Measurements from ENCODE around the gene GFOD2. TPM values are rescaled to one million over a fixed set of nuclear protein-coding genes. Genes with fewer than 3 reads are reported as not detected.

Gene GFOD2
- polyA plus RNA-seq, 3 donors = 23.6 to 26.2 (median 24.6) TPM

GRCh38 chr16:67673712-67674580, 45.2 kb downstream of the GFOD2 start:
- no peak for DNase-seq

GRCh38 chr16:67672739-67673662, 46.1 kb downstream of the GFOD2 start:
- DNase-seq = no peak

DNA sequence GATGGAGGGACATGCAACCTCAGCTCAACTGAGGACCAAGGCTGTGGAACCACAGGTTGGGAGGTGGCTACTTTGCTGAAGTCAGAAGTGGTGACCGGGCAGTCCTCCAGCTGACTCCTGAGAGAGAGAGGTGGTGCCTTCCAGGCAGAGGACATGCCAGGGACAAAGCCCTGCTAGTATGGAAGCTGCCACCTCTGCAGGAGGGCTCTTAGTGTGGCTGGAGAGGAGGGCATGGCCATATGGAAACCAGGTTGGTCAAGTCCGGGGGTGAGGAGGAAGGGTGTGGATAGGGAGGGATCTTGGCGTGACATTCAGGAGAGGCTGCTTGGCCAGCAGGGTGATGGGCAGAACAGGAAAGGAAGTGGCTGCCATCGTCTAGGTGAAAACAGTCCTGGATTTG, 46.8 kb downstream of the GFOD2 start:
- DNase-seq = no peak

- no peak for DNase-seq
These were observed 49.5 kb downstream of the GFOD2 start for GRCh38 chr16:67669499-67670101.

DNA sequence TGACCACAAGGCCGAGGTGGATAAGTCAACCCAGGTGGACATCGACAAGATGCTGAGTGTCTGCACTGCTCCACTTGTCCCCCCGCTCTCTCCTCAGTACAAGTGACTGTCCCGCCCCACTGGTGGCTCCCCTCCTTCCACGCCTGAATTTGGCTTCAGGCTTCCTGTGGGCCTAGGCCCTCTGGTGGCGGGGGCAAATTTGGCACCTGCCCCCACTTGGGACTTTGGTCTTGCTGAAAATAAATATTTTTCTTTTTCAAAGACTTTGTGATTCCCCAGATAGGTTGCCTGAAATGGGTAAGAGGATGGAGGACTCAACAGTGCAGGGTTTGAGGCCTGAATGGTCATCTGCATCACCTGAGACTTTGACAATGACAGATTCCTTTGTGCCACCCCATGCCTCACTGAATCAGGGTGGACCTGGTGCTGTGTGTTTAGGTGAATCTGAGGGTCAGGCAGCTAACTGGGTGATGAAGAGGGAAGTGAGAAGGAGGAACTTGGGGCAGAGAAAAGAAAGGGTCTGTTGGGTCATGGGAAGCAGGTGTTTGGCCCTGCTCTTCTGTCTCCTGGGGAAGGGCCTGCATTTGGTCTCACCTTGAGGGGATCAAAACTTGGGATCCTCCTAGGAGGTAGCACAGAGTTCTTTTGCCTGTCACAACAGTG, 50.5 kb downstream of the GFOD2 start:
- DNase-seq = no peak

- DNase-seq = peak; percentile 90
These were observed 51.2 kb downstream of the GFOD2 start for GRCh38 chr16:67667817-67668494.

DNA sequence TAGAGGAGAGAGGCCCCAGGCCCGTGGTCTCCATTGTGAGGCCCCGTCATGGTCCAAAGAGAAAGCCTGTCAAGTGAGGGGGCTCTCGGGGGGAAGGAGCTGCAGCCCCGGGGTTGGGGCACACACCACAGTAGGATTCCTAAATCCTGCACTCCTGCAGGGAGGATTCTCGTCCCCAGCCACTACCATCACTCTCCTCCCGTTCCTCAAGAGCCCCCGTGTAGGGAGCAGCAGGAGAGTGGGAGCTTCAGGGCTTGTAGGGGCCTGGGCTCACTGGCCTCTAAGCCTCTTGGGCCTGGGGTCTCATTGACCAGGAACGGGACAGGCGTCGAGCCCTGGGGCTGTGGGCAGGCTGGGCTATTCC, 51.7 kb downstream of the GFOD2 start:
- no peak for DNase-seq

DNA sequence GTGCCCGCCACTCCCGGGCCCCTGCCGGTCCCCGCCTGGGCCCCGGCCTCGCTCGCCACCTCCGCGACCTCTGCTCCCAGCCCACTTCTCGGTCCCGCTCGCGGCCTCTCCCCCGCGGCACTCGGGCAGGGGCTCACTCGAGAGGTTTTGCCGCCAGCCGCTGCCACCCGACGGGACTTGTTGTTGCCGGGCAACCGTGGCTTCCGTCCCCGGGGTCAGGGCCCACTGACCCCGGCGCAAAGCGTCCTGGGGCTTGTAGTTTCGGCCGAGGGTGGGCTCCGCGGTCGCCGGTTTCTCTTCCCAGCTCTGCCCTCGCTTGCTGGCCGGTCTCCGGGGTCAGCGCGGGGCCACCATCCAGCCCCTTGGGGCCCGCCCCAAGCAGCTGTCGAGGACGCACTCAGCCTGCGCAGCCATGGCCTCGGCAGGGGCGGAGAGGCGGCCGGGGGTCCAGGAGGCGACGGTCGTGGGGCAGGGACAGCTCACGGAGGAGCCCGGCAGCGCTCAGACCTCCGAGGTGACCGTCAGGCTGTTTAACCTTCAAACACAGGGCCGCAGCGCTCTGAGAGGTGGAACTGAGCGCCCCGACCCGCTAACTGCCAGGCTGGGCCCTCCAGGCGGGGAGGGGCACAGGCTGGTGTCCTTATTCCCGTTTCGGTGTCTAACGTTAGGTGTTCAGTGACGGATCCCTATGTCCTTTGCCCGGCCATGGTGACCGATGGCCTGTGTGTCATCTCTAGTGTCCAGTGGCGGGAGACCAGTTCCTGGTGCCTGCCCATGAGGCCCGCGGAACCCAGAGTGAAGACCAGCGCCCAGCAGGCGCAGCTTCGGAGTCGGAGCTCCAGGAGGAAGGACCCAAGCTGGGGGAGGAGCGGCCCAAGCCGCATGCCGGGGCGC, 52.3 kb downstream of the GFOD2 start, which contains the start of the genes C16orf86 and ENKD1:
Gene C16orf86 (plus strand): TSS at position 256 of the 894 bp plus-strand sequence. CDS start 157 bp downstream, at position 413.
Gene ENKD1 (minus strand): TSS at position 192 of the 894 bp plus-strand sequence. CDS start 308 bp downstream, outside the sequence.
- peak; percentile 84 for DNase-seq

DNA sequence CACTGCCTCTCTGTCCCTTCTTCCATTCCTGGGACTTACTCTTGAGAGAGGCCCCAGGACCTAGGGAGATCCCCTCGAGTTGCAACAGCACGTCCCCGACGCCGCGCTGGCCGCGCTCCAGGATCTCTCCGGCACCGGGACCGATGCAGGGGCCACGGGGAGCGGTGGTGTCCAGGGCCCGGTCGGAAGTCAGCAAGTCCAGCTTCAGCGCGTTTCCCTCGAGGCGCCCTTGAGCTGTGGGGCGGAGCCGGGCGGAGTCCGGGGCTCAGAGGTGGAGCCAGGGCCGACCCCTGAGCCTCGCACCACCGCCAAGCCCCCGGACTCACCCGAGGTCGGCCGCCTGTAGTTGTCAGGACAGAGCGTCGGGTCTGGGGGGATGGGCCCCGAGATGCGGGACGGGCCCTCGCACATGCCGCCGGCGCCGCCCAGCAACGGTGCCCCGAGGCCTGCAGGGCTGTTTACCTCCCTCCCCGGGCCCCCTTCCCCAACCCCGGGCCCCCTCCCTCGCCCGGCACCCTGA, 53.0 kb downstream of the GFOD2 start:
- DNase-seq = no peak

DNA sequence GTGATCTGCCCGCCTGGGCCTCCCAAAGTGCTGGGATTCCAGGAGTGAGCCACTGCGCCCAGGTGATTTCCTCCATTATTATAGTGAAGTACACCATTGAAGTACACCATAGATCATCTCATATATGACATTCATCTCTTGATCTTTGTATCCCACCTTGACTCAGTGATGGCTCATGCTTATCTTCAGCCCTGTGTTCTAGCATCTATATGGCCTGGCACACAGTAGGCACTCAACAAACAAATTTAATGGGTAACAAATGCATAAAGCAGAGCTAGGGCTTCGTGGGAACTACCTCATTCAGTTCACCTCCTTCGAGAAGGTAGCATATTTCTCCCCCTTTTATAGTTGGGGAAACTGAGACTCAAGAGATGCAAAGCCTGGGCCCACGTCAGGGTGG, 53.5 kb downstream of the GFOD2 start:
- DNase-seq = no peak

DNA sequence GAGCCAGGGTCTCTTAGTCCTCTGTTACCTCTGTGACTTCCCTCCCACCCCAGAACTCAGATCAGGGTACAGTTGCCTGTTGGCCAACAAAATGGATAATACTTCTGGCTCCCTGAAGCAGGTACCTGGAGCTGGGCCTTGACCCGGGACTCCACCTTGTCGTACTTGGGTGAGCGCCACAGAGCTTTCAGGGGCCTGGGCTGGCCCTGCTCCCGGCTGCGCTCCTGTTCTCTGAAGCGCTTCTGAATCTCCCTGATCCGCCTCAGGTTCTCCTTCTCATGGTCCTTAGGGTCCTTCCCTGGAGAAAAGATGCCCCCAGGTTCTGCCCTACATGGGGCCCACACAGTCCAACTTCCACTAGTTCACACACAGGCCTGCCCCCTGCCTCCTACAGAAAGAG, 54.2 kb downstream of the GFOD2 start:
- no peak for DNase-seq

- DNase-seq = no peak
These were observed 54.9 kb downstream of the GFOD2 start for GRCh38 chr16:67664258-67664657.

DNA sequence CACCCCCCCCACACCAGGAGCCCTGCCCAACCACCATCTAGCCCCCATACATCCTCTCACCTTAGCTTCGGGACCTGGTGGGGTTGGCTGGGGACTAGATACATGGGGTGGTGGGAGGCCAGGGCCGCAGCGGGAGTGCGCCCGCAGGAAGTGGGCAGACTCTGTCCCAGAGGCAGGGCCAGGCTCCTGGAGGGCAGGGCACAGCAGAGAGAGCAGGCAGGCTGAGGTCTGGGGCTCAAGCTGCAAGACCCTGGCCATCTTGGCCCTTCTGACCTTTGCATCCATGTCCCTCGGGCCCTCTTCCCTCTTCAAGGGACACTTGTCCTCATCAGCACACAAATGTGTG, 55.3 kb downstream of the GFOD2 start:
- DNase-seq = no peak

GRCh38 chr16:67663151-67663876, 55.8 kb downstream of the GFOD2 start:
- DNase-seq = no peak

DNA sequence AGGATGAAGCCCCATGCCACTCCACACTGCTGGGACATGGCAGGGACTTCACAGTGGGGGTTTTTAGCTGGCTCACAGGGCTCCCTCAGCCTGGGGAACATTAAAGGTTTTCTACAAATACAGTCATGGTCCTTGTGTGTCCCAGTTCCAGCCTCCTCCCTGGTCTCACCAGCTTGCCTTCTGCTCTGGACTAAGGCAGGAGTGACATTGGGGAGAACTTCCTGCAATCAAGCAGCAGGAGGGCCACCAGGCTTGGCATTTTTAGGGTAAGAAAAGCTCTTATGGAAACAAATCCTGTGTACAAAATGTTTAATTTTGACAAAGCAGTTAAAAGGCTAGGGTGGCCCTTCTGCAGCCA, 56.5 kb downstream of the GFOD2 start:
- DNase-seq = no peak

DNA sequence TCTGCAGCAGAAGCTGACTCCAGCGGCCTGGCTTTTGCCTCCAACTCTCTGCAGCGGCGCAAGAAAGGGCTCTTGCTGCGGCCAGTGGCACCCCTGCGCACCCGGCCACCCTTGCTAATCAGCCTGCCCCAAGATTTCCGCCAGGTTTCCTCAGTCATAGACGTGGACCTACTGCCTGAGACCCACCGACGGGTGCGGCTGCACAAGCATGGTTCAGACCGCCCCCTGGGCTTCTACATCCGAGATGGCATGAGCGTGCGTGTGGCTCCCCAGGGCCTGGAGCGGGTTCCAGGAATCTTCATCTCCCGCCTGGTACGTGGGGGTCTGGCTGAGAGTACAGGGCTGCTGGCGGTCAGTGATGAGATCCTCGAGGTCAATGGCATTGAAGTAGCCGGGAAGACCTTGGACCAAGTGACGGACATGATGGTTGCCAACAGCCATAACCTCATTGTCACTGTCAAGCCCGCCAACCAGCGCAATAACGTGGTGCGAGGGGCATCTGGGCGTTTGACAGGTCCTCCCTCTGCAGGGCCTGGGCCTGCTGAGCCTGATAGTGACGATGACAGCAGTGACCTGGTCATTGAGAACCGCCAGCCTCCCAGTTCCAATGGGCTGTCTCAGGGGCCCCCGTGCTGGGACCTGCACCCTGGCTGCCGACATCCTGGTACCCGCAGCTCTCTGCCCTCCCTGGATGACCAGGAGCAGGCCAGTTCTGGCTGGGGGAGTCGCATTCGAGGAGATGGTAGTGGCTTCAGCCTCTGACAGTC, 57.0 kb downstream of the GFOD2 start:
- DNase-seq = no peak

DNA sequence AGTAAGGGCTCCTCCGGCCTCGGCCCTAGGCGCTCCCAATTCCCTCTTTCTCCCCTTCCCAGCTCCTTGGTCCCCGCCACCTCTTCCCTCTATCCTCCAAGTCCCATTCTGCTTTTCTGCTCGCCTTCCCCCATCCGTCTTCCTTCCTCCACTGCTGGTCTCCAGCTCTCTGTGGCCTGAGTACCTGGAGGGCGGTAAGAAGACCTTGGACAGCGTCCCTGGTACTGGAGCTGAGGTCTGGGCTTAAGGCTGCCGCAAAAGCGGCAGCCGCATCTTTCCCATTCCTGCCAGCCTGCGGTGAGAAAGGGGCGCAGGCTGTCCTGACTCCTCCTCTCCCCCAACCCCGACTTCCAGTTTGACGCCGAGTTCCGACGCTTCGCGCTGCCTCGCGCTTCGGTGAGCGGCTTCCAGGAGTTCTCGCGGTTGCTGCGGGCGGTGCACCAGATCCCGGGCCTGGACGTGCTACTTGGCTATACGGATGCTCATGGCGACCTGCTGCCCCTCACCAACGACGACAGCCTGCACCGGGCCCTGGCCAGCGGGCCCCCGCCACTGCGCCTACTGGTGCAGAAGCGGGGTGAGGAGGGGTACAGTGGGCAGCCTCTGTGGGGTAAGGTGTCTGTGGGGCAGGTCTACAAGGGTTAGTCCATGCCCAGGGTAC, 57.9 kb downstream of the GFOD2 start:
- DNase-seq = peak; percentile 80

- peak; percentile 95 for DNase-seq
These were observed 58.5 kb downstream of the GFOD2 start, which contains the start of gene PARD6A for GRCh38 chr16:67660564-67661028. Gene PARD6A (plus strand): TSS chr16:67660960. CDS start chr16:67661039, 79 bp downstream.
